Muscle of back (tissue), 11 donors: ENCODE data around the gene ETFA. TPM values are rescaled to one million over a fixed set of nuclear protein-coding genes. Genes with fewer than 3 reads are reported as not detected.
"Not testable (repeated sequence)": the region's sequence is repeated elsewhere in the genome, so short reads cannot be mapped to it uniquely, and the experiment has no call there.

Experiments used
- DNase-seq, 3 donors: peaks; one replicate each; pipeline versions ENCODE4 v3.0.0 to v3.0.0-alpha.2; 2013
- polyA plus RNA-seq, 10 donors: library from polyadenylated mRNA; unstranded; fragments of 120-200 nt; gene quantifications; one replicate each; pipeline ENCODE4 v1.2.1, GENCODE V29; 2013; ENCODE audit not compliant: insufficient read length in 10 of 10

Gene ETFA
- polyA plus RNA-seq, 10 donors = 115 to 135 (median 121) TPM

DNA sequence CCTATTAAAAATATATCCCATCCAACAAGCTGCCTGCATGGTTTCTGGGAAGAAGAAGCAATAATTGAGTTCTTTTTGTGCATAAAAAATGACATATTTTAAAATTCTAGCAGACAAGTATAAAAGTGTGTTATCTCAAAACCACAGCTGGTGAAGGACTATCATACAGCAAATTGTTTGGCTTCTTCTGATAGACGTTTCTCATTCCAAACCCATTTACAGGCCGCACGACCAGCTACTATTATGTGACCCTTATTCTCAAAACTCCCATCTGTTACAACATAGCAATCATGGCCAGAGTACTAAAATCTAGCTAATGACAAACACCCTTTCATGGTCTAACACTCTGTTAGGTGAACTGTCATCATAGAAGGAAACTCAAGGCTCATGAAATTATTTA, 21.7 kb downstream of the ETFA start:
- no peak for DNase-seq

GRCh38 chr15:76286271-76286879, 24.9 kb downstream of the ETFA start:
- no peak for DNase-seq

DNA sequence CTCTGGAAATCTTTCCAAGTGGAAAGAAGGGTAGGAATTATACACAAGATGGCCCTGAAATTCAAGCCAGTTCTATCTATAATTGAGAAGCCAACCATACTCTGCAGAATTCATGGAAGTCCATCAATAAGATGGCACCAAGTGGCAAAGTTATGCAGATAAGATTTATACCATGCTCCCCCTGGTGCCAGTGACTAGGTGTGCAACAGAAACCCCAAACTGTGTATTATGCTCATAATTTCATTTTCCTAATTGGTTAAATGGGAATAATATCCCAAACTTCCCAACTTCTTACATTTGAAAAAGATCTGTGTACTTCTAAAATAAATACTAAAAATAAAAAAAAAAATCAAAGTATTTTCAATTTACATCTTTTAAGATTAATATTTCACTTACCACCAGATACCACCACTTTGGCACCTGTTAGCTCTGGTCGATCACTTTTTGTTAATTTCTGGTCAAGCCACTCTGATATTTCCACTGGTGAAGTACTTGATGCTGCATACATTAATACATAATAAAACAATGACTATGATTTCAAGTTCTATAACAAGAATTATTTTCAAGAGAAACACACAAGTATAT, 25.9 kb downstream of the ETFA start:
- no peak for DNase-seq

DNA sequence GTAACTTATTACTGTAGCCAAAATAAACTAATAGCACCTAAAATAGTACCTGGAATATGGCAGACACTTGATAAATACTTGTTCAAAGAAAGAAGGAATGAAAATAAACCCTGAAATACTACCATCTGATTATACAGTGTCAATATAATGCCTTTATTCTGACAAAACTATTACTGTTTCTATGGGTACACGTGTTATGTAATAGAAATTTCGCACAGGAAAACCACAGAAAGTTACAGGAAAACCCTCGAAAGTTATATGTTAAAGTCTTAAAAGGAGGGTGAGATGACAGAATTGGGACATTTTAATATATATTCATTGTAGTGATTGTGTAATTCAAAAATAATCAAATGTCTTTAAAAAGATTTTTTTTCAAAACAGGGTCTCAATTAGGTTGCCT, 28.8 kb downstream of the ETFA start:
- no peak for DNase-seq

- DNase-seq = no peak
These were observed 32.6 kb downstream of the ETFA start for GRCh38 chr15:76278651-76279050.

DNA sequence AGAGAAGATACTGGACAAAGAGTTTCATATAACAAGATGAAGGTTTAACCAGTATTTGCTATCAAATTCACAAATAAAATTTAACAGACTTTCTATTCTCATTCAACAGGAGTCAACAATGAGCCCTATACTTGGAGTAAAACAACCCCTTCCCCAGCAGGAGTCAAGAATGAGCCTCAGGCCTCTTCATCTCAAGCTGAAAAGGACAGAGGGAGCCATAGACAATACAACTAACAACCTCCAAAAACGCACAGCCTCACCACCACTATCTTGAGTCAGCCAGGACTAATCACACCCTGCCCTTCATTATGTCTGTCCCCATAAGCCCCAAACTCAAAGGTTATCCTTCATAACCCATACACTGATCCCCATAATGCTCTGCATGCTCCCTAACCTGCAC, 36.4 kb downstream of the ETFA start:
- no peak for DNase-seq

- DNase-seq = no peak
These were observed 37.0 kb downstream of the ETFA start for GRCh38 chr15:76274226-76274625.

GRCh38 chr15:76270876-76271275, 40.4 kb downstream of the ETFA start:
- no peak for DNase-seq

GRCh38 chr15:76267077-76267476, 44.2 kb downstream of the ETFA start:
- DNase-seq = no peak

DNA sequence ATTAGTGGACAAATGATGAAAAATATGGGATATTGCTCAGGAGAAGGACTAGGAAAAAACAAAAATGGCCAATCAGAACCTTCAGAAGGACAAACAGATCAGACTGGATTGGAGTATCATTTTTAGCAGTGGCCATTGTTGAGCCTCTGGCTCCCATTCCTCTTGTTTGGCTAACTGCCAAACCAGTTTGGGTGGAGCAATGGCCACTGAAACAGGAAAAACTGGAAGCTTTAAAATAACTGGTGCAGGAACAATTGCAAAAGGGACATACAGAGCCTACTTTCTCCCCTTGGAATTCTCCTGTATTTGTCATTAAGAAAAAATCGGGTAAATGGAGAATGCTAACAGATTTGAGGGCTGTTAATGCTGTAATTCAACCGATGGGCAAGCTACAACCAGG, 45.5 kb downstream of the ETFA start:
- not testable (repeated sequence) for DNase-seq

GRCh38 chr15:76260246-76260938, 50.9 kb downstream of the ETFA start:
- DNase-seq = no peak

- no peak for DNase-seq
These were observed 51.9 kb downstream of the ETFA start for GRCh38 chr15:76259392-76259791.

DNA sequence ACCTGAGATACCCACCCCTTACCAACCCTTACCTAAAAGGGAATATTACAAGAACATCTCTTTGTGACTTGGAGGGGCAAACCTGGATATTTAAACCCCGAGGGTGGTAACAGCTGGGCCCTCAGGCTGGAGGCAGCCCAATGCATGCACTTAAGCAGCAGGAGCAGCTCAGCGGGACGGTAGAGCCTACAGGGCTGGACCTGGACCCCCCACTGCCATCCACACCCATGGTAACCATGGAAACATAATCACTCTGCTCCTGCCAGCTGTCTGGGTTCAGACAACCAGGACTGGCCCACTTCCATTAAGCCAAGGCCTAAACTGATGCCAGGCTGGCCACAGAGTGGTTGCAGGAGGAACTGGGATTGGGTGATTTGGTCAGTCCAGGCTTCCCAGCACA, 52.8 kb downstream of the ETFA start:
- no peak for DNase-seq

- DNase-seq = peak in 2 of 3 donors; percentile 5 to 6
These were observed 57.4 kb downstream of the ETFA start for GRCh38 chr15:76253691-76254473.

DNA sequence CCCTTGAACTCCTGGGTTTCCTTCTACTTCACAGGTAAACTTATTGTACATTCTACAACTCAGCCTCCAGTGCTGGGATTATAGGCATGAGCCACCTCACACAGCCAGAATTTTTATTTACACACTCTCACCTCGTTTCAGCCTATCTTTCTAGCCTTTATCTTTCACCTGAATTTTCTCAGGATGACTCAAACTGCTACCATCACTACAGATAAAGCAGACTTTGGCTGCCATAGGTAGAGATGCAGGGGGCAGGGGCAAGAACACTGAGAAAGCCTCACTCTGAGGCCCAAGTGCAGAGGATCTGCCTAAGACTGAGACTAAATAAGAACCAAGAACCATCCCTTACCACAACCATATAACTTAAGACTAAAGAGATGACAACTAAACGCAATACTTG, 59.0 kb downstream of the ETFA start:
- DNase-seq = no peak

GRCh38 chr15:76251717-76252116, 59.6 kb downstream of the ETFA start:
- no peak for DNase-seq

- DNase-seq = no peak
These were observed 66.1 kb downstream of the ETFA start for GRCh38 chr15:76245072-76245610.

- DNase-seq = no peak
These were observed 71.5 kb downstream of the ETFA start for GRCh38 chr15:76239786-76240185.

- DNase-seq = no peak
These were observed 74.9 kb downstream of the ETFA start for GRCh38 chr15:76236350-76236749.

DNA sequence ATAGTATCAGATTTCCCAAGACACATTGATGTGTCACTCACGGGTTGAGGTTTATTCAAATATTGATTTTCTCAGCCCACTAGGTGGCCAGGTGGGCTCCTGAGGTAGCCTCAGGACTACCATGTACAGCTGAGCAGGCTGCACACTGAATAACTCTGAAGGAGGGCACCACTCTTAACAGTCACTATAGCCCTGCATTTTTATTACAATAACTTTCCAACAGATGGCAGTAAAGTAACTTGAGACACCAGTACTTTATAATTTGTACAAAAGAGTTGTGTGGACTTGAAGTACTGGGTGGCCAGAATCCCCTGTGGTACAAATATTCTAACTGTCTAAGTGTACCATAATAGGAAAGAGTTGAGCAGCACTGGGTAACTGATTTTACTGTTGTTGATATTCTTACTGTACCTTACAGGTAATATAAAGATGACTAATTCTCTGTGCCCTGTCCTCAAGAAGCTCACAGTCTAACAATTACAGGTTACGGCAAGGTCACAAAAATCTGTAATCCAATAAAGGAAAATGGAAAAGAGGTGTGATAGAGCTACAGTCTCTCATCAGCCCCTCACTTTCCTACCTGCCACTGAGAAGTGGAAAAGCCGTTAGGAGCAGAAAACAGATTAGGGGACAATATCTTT, 76.0 kb downstream of the ETFA start:
- peak; percentile 9 to 39 (median 21) for DNase-seq

GRCh38 chr15:76234337-76234889, 76.9 kb downstream of the ETFA start:
- DNase-seq = no peak

DNA sequence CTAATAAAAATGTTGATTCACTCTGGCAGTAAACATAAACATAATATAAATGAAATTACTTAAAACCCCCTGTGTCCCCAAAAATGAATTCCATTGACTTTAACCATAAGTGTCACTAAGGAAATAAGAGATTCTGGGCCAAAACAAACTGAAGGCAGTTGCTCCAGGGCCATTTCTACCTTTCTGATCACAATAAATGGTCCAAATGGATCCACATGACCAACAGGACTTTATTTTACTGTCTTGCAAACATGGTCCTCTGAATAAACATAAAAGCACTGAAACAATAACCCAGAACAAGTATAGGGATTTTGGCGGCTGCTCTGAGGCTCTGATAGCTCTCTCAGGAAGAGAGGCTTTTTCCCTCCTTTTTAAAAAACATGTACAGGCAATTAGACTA, 77.3 kb downstream of the ETFA start:
- DNase-seq = no peak
